Glomerular visceral epithelial cell (primary cell): Measurements from ENCODE around the gene WDR33.

Experiments
- DNase-seq: peaks from one replicate; pipeline ENCODE4 v3.0.0-alpha.2; 2016; ENCODE audit errors: extremely low spot score

WDR33 gene

GRCh38 chr2:127695491-127696472, 115.2 kb downstream of the WDR33 start:
- DNase-seq: peak; percentile 62

DNA sequence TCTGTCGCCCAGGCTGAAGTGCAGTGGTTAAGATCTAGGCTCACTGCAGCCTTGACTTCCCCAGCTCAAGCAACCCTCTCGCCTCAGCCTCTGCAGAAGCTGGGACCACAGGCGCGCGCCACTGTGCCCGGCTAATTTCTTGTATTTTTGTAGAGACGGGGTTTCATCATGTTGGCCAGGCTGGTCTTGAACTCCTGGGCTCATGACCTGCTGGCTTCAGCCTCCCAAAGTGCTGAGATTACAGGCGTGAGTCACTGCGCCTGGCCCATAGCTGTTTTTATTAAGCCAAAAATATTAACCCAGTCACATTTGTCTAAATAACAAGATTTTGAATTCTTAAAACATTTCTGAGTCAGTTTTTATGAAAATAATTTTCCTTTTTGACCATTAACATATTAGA, 116.0 kb downstream of the WDR33 start:
- no peak for DNase-seq

DNA sequence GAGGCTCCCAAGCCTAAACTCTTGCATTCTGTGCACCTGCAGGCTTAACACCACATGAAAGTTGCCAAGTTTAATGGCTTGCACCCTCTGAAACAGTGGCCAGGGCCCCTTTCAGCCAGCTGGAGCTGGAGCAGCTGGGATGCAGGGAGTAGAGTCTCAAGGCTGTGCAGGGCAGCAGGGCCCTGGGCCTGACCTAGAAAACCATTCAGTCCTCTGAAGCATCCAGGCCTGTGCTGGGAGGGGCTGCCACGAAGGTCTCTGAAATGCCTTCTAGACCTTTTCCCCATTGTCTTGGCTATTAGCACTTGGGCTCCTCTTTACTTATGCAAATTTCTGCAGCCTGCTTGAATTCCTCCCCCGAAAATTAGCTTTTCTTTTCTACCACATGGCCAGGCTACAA, 120.3 kb downstream of the WDR33 start:
- no peak for DNase-seq

GRCh38 chr2:127688405-127688804, 122.6 kb downstream of the WDR33 start:
- DNase-seq: no peak

DNA sequence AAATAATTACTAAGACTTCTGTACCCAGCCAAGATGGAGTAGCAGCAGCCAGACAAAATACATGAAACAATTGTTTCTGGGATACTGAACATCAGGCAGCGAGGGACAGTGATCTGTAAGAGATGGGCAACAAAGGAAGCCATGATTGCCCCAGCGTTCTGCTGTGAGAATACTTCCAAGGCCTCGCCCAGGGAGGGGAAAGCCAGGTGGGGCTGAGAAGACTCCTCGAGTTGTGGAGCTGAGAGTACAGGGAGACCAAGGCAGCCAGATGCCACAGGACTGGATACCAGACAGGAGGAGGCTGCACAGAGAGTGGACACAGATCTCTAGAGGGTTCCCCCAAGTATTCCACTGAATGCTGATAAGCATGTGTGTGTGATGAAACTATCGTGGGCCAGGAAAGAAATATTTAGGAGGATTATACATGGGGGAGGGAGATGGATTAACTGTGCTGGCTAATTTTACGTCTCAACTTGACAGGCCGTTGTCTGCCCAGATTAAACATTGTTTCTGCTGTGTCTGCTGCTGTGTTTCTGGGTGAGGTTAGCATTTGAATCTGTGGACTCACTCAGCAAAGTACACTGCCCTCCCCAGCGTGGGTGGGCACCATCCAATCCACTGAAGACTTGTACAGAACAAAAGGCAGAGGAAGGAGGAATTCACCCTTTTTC, 125.4 kb downstream of the WDR33 start:
- no peak for DNase-seq

GRCh38 chr2:127683757-127684156, 127.2 kb downstream of the WDR33 start:
- peak; percentile 51 for DNase-seq

DNA sequence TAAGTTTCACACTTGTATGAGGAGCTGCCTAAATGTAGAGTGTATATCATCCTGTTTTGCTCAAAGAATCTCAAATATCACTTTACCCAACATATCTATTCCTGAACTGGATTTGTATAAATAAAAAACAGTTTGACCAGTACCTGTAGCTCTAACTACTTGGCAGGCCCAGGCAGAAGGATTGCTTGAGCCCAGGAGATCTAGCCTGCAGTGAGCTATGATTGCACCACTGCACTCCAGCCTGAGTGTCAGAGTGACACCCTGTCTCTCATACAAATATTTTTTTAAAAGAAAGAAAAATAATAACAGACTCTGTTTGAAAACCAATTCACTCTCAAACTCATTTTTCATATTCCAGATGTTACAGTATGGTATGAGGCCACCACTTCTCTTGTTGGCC, 127.9 kb downstream of the WDR33 start:
- DNase-seq: no peak

- DNase-seq: no peak
Measured at GRCh38 chr2:127681976-127682857, 128.8 kb downstream of the WDR33 start.

DNA sequence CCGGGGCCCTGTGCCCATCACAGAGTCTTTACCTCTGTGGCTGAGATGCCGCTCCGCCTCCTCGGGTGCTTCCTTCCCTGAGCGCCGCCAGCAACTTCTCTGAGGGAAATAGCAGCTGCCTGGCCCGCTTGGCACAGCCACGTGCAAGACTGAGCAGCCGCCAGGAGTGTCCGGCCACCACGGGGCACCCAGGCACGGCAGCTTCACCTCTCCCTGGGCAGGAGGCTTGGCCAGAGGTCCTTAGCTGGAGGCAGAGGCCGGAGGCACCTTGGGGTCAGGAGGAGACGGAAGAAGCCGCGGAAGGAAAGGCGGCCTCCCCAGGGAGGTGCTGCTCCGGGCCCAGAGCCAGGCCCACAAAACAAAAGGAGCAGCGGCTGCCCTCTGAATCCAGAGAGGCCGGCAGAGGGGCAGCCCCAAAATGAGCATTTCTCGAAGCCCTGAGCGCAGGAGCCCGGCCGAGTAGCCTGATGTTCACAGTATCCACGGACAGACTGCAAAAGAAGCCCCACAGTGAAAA, 129.6 kb downstream of the WDR33 start:
- no peak for DNase-seq

GRCh38 chr2:127680706-127681287, 130.2 kb downstream of the WDR33 start:
- DNase-seq: no peak

- no peak for DNase-seq
Measured at GRCh38 chr2:127679680-127680361, 131.2 kb downstream of the WDR33 start.

DNA sequence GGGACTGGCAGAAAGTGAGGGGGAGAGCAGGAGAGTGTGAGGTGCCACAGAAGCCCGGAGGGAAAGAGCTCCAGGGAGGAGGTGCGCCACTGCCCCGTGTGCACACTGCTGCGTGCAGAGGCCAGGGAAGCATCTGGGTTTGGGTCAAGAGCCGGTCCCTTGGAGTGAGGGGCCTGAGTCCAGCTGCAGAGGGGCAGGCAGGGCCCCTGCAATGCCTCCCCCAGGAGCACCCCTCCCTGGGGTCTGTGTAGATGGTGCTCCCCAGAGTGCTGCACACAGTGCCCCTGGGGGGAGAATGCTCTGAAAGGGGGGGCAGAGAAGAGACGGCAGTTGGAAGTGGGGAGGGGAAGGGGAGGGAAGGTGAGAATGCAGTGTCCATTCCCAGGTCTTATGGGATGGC, 132.0 kb downstream of the WDR33 start:
- DNase-seq: no peak

- DNase-seq: no peak
Measured at GRCh38 chr2:127678531-127678930, 132.4 kb downstream of the WDR33 start.

- no peak for DNase-seq
Measured at GRCh38 chr2:127676906-127677305, 134.1 kb downstream of the WDR33 start.

GRCh38 chr2:127675331-127676261, 135.4 kb downstream of the WDR33 start, which contains the start of gene LIMS2:
TSS of gene LIMS2 (minus strand) at chr2:127675530. CDS start at chr2:127675024, 506 bp downstream.
- peak; percentile 59 for DNase-seq

GRCh38 chr2:127674241-127675209, 136.4 kb downstream of the WDR33 start:
- peak; percentile 14 for DNase-seq

- peak; percentile 18 for DNase-seq
Measured at GRCh38 chr2:127673291-127674069, 137.5 kb downstream of the WDR33 start.
